ENCODE data around the gene ERGIC3.

DNA sequence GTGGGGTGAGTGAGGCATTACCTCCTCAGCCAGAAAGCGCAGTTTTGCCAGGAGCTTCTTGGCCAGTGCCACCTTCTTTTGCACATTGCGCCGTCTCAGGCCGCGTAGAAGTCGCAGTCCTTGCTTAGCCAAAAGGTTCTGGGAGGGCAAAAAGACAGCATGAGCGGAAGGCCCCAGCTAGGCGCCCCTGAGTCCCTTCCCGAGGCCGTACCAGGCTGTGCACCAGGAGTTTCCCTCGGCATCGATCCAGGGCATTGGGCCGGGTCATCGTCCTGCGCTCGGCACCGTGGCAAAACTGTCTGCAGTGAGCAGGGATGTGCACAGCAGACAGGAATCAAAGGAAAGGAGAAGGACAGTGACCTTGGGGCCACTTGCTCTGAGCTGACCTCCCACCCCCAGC, 53.6 kb downstream of the ERGIC3 start:
- TF ChIP-seq SETDB1 (IDR thresholded peaks at IDR 0.05; ENCODE audit: insufficient read length, low read length) (no peak), TRIM28 (IDR thresholded peaks at IDR 0.05; ENCODE audit: borderline replicate concordance, low read length) (no peak), MYNN (tag by site-specific recombination; IDR thresholded peaks at IDR 0.05; ENCODE audit: borderline replicate concordance) (no peak), ZNF473 (tag by site-specific recombination; IDR thresholded peaks at IDR 0.05) (no peak), CTCF (tag by site-specific recombination; IDR thresholded peaks at IDR 0.05) (no peak), ZNF600 (tag by site-specific recombination; IDR thresholded peaks at IDR 0.05) (no peak), PRDM4 (tag by site-specific recombination; IDR thresholded peaks at IDR 0.05) (no peak), YY1 (tag by site-specific recombination; IDR thresholded peaks at IDR 0.05) (no peak), ZXDB (tag by site-specific recombination; IDR thresholded peaks at IDR 0.05) (no peak), ZNF114 (tag by site-specific recombination; IDR thresholded peaks at IDR 0.05) (no peak)
- TF ChIP-seq, protein P1, sequence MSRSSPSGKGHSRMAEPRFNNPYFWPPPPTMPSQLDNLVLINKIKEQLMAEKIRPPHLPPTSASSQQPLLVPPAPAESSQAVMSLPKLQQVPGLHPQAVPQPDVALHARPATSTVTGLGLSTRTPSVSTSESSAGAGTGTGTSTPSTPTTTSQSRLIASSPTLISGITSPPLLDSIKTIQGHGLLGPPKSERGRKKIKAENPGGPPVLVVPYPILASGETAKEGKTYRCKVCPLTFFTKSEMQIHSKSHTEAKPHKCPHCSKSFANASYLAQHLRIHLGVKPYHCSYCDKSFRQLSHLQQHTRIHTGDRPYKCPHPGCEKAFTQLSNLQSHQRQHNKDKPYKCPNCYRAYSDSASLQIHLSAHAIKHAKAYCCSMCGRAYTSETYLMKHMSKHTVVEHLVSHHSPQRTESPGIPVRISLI (tag by site-specific recombination; IDR thresholded peaks at IDR 0.05), result no peak
- TF ChIP-seq, protein P2, sequence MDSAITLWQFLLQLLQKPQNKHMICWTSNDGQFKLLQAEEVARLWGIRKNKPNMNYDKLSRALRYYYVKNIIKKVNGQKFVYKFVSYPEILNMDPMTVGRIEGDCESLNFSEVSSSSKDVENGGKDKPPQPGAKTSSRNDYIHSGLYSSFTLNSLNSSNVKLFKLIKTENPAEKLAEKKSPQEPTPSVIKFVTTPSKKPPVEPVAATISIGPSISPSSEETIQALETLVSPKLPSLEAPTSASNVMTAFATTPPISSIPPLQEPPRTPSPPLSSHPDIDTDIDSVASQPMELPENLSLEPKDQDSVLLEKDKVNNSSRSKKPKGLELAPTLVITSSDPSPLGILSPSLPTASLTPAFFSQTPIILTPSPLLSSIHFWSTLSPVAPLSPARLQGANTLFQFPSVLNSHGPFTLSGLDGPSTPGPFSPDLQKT (IDR thresholded peaks at IDR 0.05; ENCODE audit: borderline replicate concordance, low read depth, low read length), result no peak

Measured in HEK293 (cell line).